GM12801 (cell line): Measurements from ENCODE around the gene NCOR1.

Experiments
- CTCF ChIP-seq: IDR thresholded peaks from one replicate; pipeline ENCODE4 v1.5.1; 2011; ENCODE audit warnings: control low read depth; ENCODE audit not compliant: insufficient read length; ENCODE audit errors: extremely low read depth

NCOR1 gene

GRCh38 chr17:16019347-16019746 is 196.0 kb downstream of the NCOR1 start:
- no peak for TF ChIP-seq CTCF

GRCh38 chr17:16013943-16014407 is 201.4 kb downstream of the NCOR1 start:
- no peak for TF ChIP-seq CTCF

GRCh38 chr17:16007439-16007838 is 207.9 kb downstream of the NCOR1 start:
- no peak for TF ChIP-seq CTCF

GRCh38 chr17:16005636-16006035 is 209.7 kb downstream of the NCOR1 start:
- TF ChIP-seq CTCF: no peak

GRCh38 chr17:16003841-16004240 is 211.5 kb downstream of the NCOR1 start:
- TF ChIP-seq CTCF: no peak

GRCh38 chr17:16002708-16003260 is 212.6 kb downstream of the NCOR1 start:
- TF ChIP-seq CTCF: no peak

- TF ChIP-seq CTCF: no peak
Measured at GRCh38 chr17:16001226-16001897, 214.0 kb downstream of the NCOR1 start.
